NCI-H128 (cell line): ENCODE data around the gene SV2C.
"Not testable (repeated sequence)": the region's sequence is repeated elsewhere in the genome, so short reads cannot be mapped to it uniquely, and the experiment has no call there.

ENCODE experiments used
- DNase-seq: peaks from one replicate; lab custom pipeline; 2025; ENCODE audit not compliant: unreplicated experiment; lab: John Stamatoyannopoulos, UW

Gene SV2C

GRCh38 chr5:76292620-76293322, 209.6 kb downstream of the SV2C start:
- no peak for DNase-seq

GRCh38 chr5:76294573-76294972, 211.4 kb downstream of the SV2C start:
- DNase-seq, result no peak

GRCh38 chr5:76298852-76299251, 215.7 kb downstream of the SV2C start:
- DNase-seq, result no peak

- no peak for DNase-seq
Observed at GRCh38 chr5:76299592-76299991, 216.4 kb downstream of the SV2C start.

GRCh38 chr5:76301932-76302331, 218.7 kb downstream of the SV2C start:
- DNase-seq, result not testable (repeated sequence)

GRCh38 chr5:76302661-76303060, 219.5 kb downstream of the SV2C start:
- DNase-seq, result not testable (repeated sequence)

- no peak for DNase-seq
Observed at GRCh38 chr5:76303921-76304320, 220.7 kb downstream of the SV2C start.

- no peak for DNase-seq
Observed at GRCh38 chr5:76305269-76305668, 222.1 kb downstream of the SV2C start.

GRCh38 chr5:76305775-76306174, 222.6 kb downstream of the SV2C start:
- no peak for DNase-seq

GRCh38 chr5:76310208-76310607, 227.0 kb downstream of the SV2C start:
- DNase-seq, result no peak

GRCh38 chr5:76312783-76313182, 229.6 kb downstream of the SV2C start:
- DNase-seq, result no peak

GRCh38 chr5:76314643-76315042, 231.5 kb downstream of the SV2C start:
- no peak for DNase-seq

GRCh38 chr5:76319673-76320072, 236.5 kb downstream of the SV2C start:
- no peak for DNase-seq

- DNase-seq, result not testable (repeated sequence)
Observed at GRCh38 chr5:76323494-76323893, 240.3 kb downstream of the SV2C start.

- no peak for DNase-seq
Observed at GRCh38 chr5:76325326-76325725, 242.1 kb downstream of the SV2C start.

- no peak for DNase-seq
Observed at GRCh38 chr5:76325876-76326491, 242.8 kb downstream of the SV2C start.

GRCh38 chr5:76326577-76327302, 243.6 kb downstream of the SV2C start:
- no peak for DNase-seq

GRCh38 chr5:76329346-76329745, 246.2 kb downstream of the SV2C start:
- DNase-seq, result no peak

GRCh38 chr5:76331126-76331525, 247.9 kb downstream of the SV2C start:
- no peak for DNase-seq

GRCh38 chr5:76332102-76332501, 248.9 kb downstream of the SV2C start:
- DNase-seq, result no peak

- DNase-seq, result no peak
Observed at GRCh38 chr5:76332611-76333205, 249.5 kb downstream of the SV2C start.

GRCh38 chr5:76333571-76333970, 250.4 kb downstream of the SV2C start:
- no peak for DNase-seq
